Measurements from ENCODE around the gene TWIST2.

TWIST2 gene

DNA sequence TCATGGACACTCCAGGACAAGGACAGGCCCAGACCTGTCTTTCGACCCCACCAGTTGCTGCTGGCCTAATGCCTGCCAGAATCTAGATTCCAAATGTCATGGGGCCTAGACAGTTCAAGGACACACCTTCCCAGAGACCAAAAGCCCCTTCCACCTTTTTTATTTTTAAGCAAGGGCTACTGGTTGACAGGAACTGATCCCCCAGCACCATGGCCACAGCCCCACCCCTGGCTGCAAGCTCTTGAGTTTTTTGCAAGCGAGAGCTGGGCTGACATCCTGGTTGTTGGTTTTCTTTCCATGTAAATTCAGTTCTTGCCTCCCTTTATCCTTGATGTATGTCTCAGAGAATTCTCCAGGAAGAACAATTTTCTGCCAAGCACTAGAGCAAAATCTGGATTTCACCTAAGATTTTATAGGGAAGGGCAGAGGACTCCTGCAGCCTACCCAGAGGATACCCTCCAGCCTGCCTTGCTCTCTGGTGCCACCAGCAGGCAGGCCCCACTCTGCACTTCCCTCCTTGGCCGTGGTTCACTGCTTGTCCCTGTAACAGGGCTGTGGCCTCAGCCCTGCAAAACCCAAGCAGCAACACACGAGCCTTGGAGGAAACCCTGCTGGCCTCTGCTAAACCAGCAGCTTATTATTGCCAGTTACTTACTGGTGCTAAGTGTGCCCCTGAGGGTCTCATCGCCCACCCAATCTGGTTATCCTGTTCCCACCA is 97.7 kb downstream of the TWIST2 start:
- no peak for DNase-seq

- no peak for DNase-seq
These were observed 98.7 kb downstream of the TWIST2 start for GRCh38 chr2:238946318-238947242.

GRCh38 chr2:238947243-238947760 is 99.4 kb downstream of the TWIST2 start:
- no peak for DNase-seq

- no peak for DNase-seq
These were observed 100.2 kb downstream of the TWIST2 start for GRCh38 chr2:238947920-238948710.

GRCh38 chr2:238948765-238949641 is 101.1 kb downstream of the TWIST2 start:
- no peak for DNase-seq

- no peak for DNase-seq
These were observed 101.9 kb downstream of the TWIST2 start for GRCh38 chr2:238949710-238950345.

- DNase-seq: no peak
These were observed 102.7 kb downstream of the TWIST2 start for GRCh38 chr2:238950551-238950950.

DNA sequence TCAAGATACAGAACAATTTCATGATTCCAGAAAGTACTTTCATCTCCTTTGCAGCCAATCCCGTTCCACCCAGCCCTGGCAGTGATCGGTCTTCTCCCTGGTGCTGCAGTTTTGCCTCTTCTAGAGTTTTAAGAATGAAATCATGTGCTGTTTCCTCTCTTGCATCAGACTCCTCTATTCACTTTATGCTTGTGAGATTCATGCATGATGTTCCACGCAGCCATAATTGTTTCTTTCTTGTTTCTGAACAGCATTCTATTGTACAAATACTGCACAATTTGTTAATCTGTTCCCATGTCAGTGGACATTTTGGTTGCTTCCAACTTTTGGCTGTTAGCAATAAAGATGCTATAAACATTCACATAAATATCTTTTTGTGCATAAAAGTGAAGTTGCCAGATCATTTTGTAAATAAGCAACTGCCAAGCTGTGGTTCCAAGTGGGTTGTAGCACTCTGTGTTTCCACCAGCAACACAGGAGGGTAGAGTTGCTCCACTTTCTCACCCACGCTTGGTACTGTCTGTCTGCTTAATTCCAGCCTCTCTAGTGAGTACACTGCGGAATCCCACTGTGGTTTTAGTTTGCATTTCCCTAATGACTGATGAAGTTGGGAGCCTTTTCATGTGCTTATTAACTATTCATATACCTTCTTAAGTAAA is 104.5 kb downstream of the TWIST2 start:
- no peak for DNase-seq

GRCh38 chr2:238954841-238955591 is 107.1 kb downstream of the TWIST2 start:
- DNase-seq: no peak

DNA sequence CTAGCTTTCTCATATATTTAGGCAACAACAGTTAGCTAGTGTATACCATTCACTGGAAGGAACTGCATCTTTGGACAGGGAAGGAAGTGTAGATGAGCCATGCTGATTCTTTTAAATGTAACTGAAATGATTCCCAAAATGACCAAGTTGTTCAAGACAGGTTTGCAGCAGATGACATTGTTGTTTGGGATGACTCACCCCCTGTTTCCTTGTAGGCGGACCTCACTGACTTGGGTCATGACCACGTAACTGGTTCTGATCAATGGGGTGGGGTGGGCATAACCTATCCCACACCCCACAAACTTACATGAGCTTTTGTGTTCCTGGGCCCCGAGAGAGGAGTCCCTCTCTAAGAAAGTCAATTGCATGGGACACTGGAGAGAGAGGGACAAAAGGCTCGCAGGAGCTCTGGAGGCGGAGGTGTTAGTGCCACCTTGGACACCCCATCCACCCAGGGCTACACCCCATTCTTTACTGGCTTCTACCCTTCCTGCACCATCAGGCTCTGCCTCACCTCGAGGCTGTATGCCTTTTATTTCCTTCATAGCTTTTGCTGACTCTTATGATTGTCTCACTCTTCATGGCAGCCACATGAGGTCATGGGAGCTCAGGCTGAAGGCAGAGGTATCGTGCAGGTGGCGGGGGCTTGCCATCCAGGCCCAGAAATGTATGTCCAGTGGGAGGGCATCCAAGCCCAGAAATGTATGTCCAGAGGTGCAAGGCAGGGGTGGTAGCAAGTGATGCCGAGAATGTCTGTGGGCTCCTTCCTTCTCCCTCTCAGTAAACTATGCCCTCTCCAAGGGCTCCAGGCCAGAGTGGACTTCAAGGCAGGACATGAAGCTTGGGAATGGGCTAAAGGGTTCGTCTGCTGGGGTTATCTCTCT is 108.0 kb downstream of the TWIST2 start:
- DNase-seq: no peak

GRCh38 chr2:238956676-238957075 is 108.8 kb downstream of the TWIST2 start:
- no peak for DNase-seq

All from NCI-H1417 treated with DMSO at 0.1 percent for 48 hours (cell line).